ENCODE results near the gene TBC1D21. TPM values are rescaled to one million over a fixed set of nuclear protein-coding genes. Genes with fewer than 3 reads are reported as not detected.

The TBC1D21 gene
- total RNA-seq, 1 donor from 2014 or later, result not detected

DNA sequence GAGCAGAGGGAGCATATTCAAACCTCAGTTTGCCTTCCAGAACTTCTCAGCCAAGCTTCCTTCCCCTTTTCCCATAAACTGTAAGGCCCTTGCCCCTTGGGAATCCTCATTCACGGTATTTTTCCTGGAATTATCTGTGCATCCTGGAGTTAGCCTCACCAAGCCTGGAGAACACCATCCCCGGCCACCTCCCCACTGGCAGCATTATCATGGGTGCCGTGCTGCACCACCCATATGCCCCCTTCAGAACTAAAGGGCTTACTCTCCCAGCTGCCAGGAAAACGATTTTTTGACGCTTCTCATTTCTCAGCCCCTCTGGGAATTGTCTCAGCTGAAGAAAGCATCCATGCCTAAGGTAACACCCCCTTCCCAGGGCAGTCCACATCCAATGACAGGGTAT lies 20.9 kb upstream of the TBC1D21 start:
- Mint-ChIP-seq H3K36me3 (ENCODE audit: low read depth) (no peaks in the 10 kb centered on the region), H3K27ac (ENCODE audit: unreplicated experiment) (no peak overlapping the region), H3K4me3 (no peak overlapping the region), H3K9me3 (no peaks in the 10 kb centered on the region), H3K27me3 (ENCODE audit: low read depth) (peaks cover 66% of the 10 kb centered on the region), H3K4me1 (no peaks in the 10 kb centered on the region)
- TF ChIP-seq, protein P1, sequence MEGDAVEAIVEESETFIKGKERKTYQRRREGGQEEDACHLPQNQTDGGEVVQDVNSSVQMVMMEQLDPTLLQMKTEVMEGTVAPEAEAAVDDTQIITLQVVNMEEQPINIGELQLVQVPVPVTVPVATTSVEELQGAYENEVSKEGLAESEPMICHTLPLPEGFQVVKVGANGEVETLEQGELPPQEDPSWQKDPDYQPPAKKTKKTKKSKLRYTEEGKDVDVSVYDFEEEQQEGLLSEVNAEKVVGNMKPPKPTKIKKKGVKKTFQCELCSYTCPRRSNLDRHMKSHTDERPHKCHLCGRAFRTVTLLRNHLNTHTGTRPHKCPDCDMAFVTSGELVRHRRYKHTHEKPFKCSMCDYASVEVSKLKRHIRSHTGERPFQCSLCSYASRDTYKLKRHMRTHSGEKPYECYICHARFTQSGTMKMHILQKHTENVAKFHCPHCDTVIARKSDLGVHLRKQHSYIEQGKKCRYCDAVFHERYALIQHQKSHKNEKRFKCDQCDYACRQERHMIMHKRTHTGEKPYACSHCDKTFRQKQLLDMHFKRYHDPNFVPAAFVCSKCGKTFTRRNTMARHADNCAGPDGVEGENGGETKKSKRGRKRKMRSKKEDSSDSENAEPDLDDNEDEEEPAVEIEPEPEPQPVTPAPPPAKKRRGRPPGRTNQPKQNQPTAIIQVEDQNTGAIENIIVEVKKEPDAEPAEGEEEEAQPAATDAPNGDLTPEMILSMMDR (conservative IDR thresholded peaks at IDR 0.05), result no peak
- no peak for DNase-seq (ENCODE audit: low read depth, low spot score)

DNA sequence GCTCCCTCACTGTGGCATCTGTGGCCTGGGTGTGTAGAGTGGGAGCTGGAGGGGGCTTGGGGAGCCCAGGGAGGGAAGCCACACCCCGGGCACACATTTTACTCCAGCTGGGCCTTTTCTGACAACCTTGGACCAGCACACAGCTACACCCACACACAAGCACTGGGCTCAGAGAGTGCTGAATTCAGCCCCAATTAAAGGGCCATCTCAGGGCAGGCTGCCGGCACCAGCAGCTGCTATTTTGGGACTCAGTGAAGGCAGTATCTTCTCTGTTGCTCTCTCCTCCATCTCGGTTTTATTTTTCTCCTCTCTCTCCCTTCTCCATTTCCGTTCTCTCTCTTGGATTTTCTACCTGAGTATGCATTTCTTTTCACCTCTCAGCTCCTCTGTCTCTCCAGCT lies 19.1 kb upstream of the TBC1D21 start:
- H3K4me1 Mint-ChIP-seq, result no peaks in the 10 kb centered on the region

DNA sequence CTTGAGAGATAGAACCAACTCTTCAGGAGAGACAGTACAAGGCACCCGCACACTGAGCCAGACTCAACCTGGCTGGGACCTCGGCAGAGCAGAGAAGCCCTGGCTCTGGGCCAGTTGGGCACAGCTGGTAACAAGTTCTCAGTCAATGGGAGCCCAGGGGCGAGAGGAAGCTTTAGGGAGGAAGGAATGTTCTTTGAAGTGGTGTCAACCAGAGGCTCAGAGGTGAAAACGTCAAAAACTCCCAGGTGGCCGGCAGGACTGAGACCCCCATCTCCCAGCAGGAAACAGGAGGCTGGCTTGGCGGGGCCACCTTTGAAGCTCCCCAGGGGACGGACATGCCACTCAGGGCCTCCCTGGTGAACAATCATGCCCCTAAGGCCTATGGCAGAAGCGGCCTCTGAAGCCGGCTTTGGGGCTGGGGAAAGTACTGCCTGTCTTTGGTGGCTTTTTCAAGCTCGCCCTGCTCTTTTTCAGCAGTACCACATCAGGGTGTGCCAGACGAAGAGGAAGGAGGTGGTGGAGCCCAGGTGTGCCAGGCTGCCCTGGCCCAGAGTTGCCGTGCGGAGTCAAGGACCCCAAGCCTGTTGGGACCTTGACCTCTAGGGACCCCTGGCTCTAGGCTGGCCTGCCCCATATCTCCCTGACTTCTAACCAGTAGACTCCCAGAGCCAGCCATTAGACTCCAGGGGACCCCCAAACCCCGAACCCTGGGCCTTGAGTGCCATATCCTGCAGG lies 16.7 kb upstream of the TBC1D21 start:
- peaks cover 53% of the 10 kb centered on the region for H3K27me3 Mint-ChIP-seq (ENCODE audit: low read depth)
- no peaks in the 10 kb centered on the region for H3K4me1 Mint-ChIP-seq
- no peaks in the 10 kb centered on the region for H3K36me3 Mint-ChIP-seq (ENCODE audit: low read depth)
- TF ChIP-seq, protein P1 (conservative IDR thresholded peaks at IDR 0.05), result no peak
- no peak for DNase-seq (ENCODE audit: low read depth, low spot score)
- no peaks in the 10 kb centered on the region for H3K9me3 Mint-ChIP-seq
- no peak overlapping the region for H3K27ac Mint-ChIP-seq (ENCODE audit: unreplicated experiment)
- no peak overlapping the region for H3K4me3 Mint-ChIP-seq

More for the DNA sequence above, 19.1 kb upstream of the TBC1D21 start:
- H3K4me3 Mint-ChIP-seq, result no peak overlapping the region
- no peaks in the 10 kb centered on the region for H3K9me3 Mint-ChIP-seq
- peaks cover 57% of the 10 kb centered on the region for H3K27me3 Mint-ChIP-seq (ENCODE audit: low read depth)
- H3K27ac Mint-ChIP-seq (ENCODE audit: unreplicated experiment), result no peak overlapping the region
- DNase-seq (ENCODE audit: low read depth, low spot score), result no peak
- H3K36me3 Mint-ChIP-seq (ENCODE audit: low read depth), result no peaks in the 10 kb centered on the region
- TF ChIP-seq, protein P1 (conservative IDR thresholded peaks at IDR 0.05), result no peak

DNA sequence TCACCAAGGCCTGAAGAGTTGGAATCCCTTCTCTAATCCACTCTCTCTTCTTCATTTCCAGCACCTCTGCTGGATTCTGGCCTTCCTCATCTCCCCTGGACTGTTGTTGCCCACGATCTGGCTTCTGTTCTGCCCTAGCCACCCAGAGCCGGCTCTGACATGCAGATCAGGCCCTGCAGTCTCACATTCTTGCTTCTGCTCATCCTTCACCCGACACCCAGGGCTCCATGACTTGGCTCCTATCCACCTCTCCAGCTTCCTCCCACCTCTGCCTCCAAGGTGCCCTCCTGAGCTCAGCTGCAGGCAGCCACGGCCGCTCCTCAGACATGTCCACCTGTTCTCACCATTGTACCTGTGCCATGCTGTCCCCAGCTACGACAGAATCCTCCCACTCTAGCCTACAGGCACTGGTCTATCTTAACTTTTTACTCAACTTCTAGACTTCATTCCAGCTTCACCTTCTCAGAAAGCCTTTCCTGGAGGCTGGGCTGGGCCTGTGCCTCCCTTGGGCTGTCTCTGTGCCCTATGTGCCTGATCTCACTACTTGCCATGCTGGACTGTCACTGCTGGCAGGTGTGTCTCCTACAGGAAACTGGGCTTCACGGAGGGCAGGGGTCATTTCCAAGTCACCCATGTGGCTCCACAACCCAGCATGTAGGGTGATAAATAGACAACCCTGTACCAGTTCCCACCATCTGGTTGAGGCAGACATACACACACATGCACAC lies 16.0 kb upstream of the TBC1D21 start:
- Mint-ChIP-seq H3K27ac (ENCODE audit: unreplicated experiment) (no peak overlapping the region), H3K36me3 (ENCODE audit: low read depth) (no peaks in the 10 kb centered on the region), H3K9me3 (no peaks in the 10 kb centered on the region), H3K4me3 (no peak overlapping the region), H3K4me1 (peaks cover 3% of the 10 kb centered on the region), H3K27me3 (ENCODE audit: low read depth) (peaks cover 46% of the 10 kb centered on the region)
- TF ChIP-seq, protein P1 (conservative IDR thresholded peaks at IDR 0.05), result no peak
- DNase-seq (ENCODE audit: low read depth, low spot score), result no peak

DNA sequence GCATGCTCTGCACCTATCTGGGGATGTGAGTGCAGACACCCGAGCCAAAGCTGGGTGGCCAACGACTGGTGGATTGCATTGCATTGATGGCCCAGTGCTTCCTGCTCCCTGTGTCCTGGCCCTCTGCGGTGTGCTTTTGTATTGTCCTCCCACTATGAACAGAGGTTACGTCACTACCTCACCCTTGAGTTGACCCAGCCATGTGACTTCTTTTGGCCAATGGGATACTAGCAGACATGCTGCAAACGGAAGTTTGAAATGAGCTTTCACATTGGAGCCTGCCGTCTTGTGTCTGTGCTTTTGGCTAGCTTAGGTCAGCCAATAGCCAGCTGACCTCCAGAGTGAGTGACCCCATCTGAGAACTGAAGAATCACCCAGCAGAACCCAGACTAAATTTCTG lies 15.3 kb upstream of the TBC1D21 start:
- TF ChIP-seq, protein P1 (conservative IDR thresholded peaks at IDR 0.05), result no peak
- Mint-ChIP-seq H3K4me3 (no peak overlapping the region), H3K9me3 (no peaks in the 10 kb centered on the region), H3K27me3 (ENCODE audit: low read depth) (peaks cover 46% of the 10 kb centered on the region), H3K27ac (ENCODE audit: unreplicated experiment) (no peak overlapping the region), H3K4me1 (peaks cover 5% of the 10 kb centered on the region), H3K36me3 (ENCODE audit: low read depth) (no peaks in the 10 kb centered on the region)
- DNase-seq (ENCODE audit: low read depth, low spot score), result no peak
